Nephron progenitor cell (in vitro differentiated cells): Measurements from ENCODE around the gene CAMK1G.
A peak's percentile ranks its signal among the peaks of the same experiment; 100 is the strongest.

Source experiments
- DNase-seq: peaks from one replicate; pipeline ENCODE4 v3.0.0; 2021
- H3K27ac Mint-ChIP-seq: 2 replicates; pipeline ENCODE4 v1.8.0; 2021; ENCODE audit warnings: mild to moderate bottlenecking, moderate library complexity, mixed read lengths
- H3K27me3 Mint-ChIP-seq: 2 replicates; pipeline ENCODE4 v1.8.0; 2021; ENCODE audit warnings: mild to moderate bottlenecking, low read depth, mixed read lengths; ENCODE audit not compliant: poor library complexity
- H3K36me3 Mint-ChIP-seq: 2 replicates; pipeline ENCODE4 v1.8.0; 2021; ENCODE audit warnings: low read depth, mixed read lengths
- H3K4me1 Mint-ChIP-seq: 2 replicates; pipeline ENCODE4 v1.8.0; 2021; ENCODE audit warnings: mixed read lengths
- H3K4me3 Mint-ChIP-seq: 2 replicates; pipeline ENCODE4 v1.8.0; 2021; ENCODE audit warnings: mild to moderate bottlenecking, moderate library complexity, mixed read lengths
- H3K9me3 Mint-ChIP-seq: 2 replicates; pipeline ENCODE4 v1.8.0; 2021; ENCODE audit warnings: mild to moderate bottlenecking, moderate library complexity, mixed read lengths
- CTCF ChIP-seq: fragments of 200-600 bp; sonication (generic); IDR thresholded peaks from 2 replicates; pipeline ENCODE4 v1.5.0; 2021; ENCODE audit warnings: antibody characterized with exemption

The CAMK1G gene

DNA sequence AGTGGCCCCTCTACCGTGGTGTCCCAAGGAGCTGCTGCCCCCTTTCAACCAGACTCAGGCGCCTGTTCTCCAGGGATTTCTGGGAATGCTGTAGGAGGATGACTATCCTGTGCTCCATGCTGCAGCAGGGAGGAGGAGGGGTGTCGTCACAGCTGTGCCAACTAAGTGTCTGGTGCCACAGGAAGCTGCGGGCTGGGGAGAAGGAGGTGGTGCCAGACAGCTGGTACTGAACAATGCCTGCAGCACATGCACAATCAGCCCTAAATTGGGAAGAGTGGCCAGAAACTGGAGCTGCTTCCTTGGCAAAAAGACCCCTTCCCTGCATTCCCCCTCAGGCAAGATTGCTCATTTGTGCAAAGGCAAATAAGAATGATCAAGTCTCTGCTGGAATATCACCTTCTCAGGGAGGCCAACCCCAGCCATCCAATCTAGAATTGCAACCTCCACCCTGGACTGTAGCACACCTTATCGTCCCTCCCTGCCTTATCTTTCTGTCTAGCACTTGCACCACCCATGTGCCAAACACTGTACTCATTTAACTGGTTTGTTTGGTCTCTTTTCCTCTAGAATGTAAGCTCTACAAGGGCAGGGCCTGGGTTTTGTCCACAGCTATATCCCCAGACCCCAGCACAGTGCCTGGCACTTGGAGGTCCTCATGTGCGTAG lies 35.4 kb downstream of the CAMK1G start:
- Mint-ChIP-seq H3K36me3 (no peaks in the 10 kb centered on the region), H3K27me3 (peaks cover 46% of the 10 kb centered on the region), H3K27ac (no peak overlapping the region), H3K9me3 (no peaks in the 10 kb centered on the region), H3K4me3 (no peak overlapping the region), H3K4me1 (peaks cover 8% of the 10 kb centered on the region)
- no peak for DNase-seq
- no peak for TF ChIP-seq CTCF

DNA sequence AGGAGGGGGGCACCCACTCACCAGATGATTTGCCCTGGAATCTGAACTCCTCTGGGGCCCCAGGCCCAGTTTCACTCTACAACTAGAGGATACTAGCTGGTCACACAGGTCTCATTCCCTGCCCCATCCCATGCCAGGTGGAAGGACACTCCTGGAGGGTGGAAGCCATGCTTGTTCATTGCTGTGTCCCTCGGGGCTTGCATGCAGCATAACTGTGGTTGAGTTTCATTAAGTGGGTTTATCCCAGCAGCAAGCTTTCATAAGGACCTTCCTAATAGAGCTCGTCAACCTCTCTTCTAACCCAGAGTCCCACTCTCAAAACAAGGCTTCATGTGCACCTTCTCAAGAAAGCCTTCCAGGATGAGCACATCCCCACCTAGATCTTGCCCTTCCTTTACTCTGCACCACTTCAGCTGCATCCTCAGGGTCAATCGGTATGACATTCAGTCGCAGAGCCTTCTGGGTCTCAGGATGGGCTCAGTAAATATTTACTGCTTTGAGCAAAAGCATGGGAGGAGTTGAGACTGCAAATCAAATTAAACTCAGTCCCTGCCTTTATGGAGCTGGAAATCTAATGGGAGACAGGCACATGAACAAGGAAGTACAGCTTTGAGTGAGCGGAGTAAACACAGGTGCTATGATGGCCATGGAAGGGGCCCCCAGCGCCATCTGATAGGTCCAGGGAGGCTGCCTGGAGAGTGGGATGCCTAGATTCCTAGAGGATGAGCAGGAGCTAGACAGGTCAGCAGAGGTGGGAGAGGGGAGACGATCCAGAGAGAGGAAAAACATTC lies 36.4 kb downstream of the CAMK1G start:
- no peak for DNase-seq
- no peak for TF ChIP-seq CTCF

DNA sequence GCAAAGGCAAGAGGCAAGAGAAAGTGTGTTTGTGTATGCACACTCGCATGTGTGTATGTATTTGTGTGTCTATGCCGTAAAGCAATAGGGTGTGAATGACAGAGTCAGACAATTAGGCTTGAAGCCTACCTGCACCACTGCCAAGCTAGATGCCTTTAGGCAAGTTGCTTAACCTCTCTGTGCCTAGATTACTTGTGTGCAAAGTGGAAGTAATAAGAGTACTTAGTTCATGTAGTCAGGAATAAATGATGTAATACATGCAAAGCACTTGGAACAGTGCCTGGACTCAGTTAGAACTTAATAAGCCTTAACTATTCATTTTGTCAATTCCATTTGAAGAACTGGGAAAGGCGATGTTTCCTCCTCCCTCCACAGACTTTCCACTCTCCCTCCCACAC lies 37.0 kb downstream of the CAMK1G start:
- Mint-ChIP-seq H3K36me3 (no peaks in the 10 kb centered on the region), H3K27ac (peak overlapping the region; percentile 15), H3K4me3 (no peak overlapping the region), H3K27me3 (peaks cover 47% of the 10 kb centered on the region), H3K4me1 (peaks cover 17% of the 10 kb centered on the region), H3K9me3 (no peaks in the 10 kb centered on the region)
- no peak for TF ChIP-seq CTCF
- no peak for DNase-seq

More for the DNA sequence above, 36.4 kb downstream of the CAMK1G start:
- Mint-ChIP-seq H3K4me1 (peaks cover 14% of the 10 kb centered on the region), H3K27ac (peak overlapping the region; percentile 15), H3K27me3 (peaks cover 49% of the 10 kb centered on the region), H3K4me3 (no peak overlapping the region), H3K9me3 (no peaks in the 10 kb centered on the region), H3K36me3 (no peaks in the 10 kb centered on the region)

DNA sequence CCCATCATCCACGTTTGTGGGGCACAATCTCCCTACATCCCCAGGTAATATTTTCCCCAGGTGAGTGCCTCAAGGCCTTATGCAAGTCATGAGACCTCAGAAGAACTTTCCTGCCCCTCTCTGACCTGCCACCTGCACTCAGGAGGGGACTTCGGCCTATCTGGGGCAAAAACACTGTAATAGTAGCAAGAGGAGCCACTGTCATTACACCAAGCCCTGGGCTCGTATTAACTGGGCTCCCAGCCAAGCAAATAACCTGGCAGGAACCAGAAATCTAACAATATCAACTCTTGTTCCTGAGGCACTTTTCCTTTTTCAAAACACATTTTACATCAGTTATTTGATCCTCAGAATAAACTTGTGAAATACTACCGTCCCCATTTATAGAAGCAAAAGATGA lies 37.8 kb downstream of the CAMK1G start:
- Mint-ChIP-seq H3K36me3 (no peaks in the 10 kb centered on the region), H3K4me1 (peaks cover 25% of the 10 kb centered on the region), H3K27ac (no peak overlapping the region), H3K27me3 (peaks cover 51% of the 10 kb centered on the region), H3K4me3 (no peak overlapping the region), H3K9me3 (no peaks in the 10 kb centered on the region)
- DNase-seq: no peak
- TF ChIP-seq CTCF: no peak

DNA sequence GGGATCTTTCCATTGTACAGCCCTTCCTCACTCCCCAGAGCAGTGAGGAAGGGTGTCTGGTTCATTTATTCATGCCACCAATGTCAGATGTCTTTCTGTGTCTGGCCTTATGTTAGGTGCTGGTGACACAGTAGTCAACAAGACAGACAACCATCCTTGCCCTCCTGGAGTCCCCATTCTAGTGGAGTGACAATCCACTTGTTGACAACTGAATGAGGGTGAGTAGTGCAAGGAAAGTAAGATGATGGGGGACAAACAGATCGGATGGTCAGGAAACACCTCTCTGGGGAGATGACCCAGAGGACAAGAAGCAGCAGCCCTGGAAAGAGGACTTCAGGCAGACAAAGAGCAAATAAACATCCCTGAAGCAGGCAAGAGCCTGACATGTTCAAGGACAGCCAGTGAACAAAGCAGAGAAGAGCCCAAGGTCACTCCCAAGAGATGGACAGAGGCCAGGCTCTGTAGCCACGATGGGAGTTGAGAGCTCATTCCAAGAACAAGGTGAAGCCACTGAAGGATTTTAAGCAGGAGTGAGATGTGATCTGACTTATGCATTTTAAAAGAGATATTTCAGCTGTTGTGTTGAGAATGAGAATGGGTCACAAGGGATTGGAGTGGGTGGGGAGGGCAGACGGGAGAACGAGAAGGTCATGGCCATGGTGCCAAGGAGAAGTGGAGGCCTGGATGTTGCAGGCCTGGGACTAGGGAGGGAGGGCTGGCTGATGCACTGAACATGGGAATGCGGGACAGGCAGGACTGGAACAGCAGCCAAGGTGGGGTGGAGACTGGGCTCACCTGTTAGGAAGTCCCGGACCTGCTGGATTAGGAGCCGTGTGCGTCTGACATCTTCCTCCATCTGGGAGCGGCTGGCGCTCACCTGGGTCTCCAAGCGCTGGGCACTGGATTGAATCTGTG lies 38.5 kb downstream of the CAMK1G start:
- Mint-ChIP-seq H3K4me1 (peaks cover 26% of the 10 kb centered on the region), H3K4me3 (no peak overlapping the region), H3K9me3 (no peaks in the 10 kb centered on the region), H3K27ac (no peak overlapping the region), H3K36me3 (no peaks in the 10 kb centered on the region), H3K27me3 (peaks cover 49% of the 10 kb centered on the region)
- no peak for DNase-seq
- TF ChIP-seq CTCF: no peak
